CD14-positive monocyte (primary cell): ENCODE data around the gene ARL11. TPM values are rescaled to one million over a fixed set of nuclear protein-coding genes. Genes with fewer than 3 reads are reported as not detected.
A peak's percentile ranks its signal among the peaks of the same experiment; 100 is the strongest.

Experiments used
- DNase-seq, 3 donors: peaks; one replicate each; pipeline ENCODE4 v3.0.0-alpha.2; 2011 to 2022
- H2AFZ ChIP-seq: 2 replicates; pipeline ENCODE4 v1.6.0; 2012; ENCODE audit warnings: mild to moderate bottlenecking, low read depth, low read length, inconsistent platforms; ENCODE audit not compliant: insufficient read depth, poor library complexity, severe bottlenecking
- H3K27ac ChIP-seq, 2 donors: 1 replicate in 1 of 2; 2 replicates in 1 of 2; pipeline ENCODE4 v1.5.1; 2012 to 2013; ENCODE audit warnings: low read length in 2 of 2, control low read depth in 1 of 2, inconsistent platforms in 1 of 2, low read depth in 1 of 2, mild to moderate bottlenecking in 1 of 2
- H3K27me3 ChIP-seq, 2 donors: one replicate each; pipeline versions ENCODE4 v1.6.0 to v1.6.1; 2011 to 2013; ENCODE audit warnings: low read length in 2 of 2; ENCODE audit not compliant: control insufficient read depth in 2 of 2, insufficient read depth in 2 of 2
- H3K36me3 ChIP-seq, 2 donors: replicated peaks in 1 of 2; 1 replicate in 1 of 2; 2 replicates in 1 of 2; pipeline versions ENCODE4 v1.5.1 to v1.6.1; 2012 to 2013; ENCODE audit warnings: low read length in 2 of 2, control low read depth in 1 of 2, inconsistent platforms in 1 of 2, mild to moderate bottlenecking in 1 of 2; ENCODE audit not compliant: insufficient read depth in 2 of 2, control insufficient read depth in 1 of 2
- H3K4me1 ChIP-seq, 2 donors: 1 replicate in 1 of 2; 2 replicates in 1 of 2; pipeline versions ENCODE4 v1.5.1 to v1.6.1; 2012 to 2013; ENCODE audit warnings: low read length in 2 of 2, control low read depth in 1 of 2, inconsistent platforms in 1 of 2, mild to moderate bottlenecking in 1 of 2, moderate library complexity in 1 of 2; ENCODE audit not compliant: insufficient read depth in 2 of 2, control insufficient read depth in 1 of 2
- H3K4me2 ChIP-seq: replicated peaks from 2 replicates; pipeline ENCODE3; 2012; ENCODE audit warnings: low read length, moderate library complexity, mild to moderate bottlenecking; ENCODE audit not compliant: poor library complexity, severe bottlenecking; ENCODE audit errors: extremely low read depth
- H3K4me3 ChIP-seq, 3 experiments: fragments of 200-600 bp in 1 of 3; sonication (generic) in 1 of 3; replicated peaks in 1 of 3; 1 replicate in 2 of 3; 2 replicates in 1 of 3; pipeline ENCODE4 v1.5.1; 2011 to 2013; ENCODE audit warnings: low read length in 3 of 3, mild to moderate bottlenecking in 3 of 3, control low read depth in 2 of 3, low read depth in 2 of 3, inconsistent platforms in 1 of 3, moderate library complexity in 1 of 3
- H3K79me2 ChIP-seq: 2 replicates; pipeline ENCODE4 v1.6.0; 2012; ENCODE audit warnings: mild to moderate bottlenecking, control low read depth, inconsistent platforms, low read length, moderate library complexity; ENCODE audit not compliant: insufficient read depth
- H3K9ac ChIP-seq: 2 replicates; pipeline ENCODE4 v1.6.0; 2017; ENCODE audit warnings: low read length, mild to moderate bottlenecking; ENCODE audit not compliant: insufficient read depth, poor library complexity, severe bottlenecking
- H3K9me3 ChIP-seq, 2 donors: replicated peaks in 1 of 2; 1 replicate in 1 of 2; 2 replicates in 1 of 2; pipeline versions ENCODE4 v1.5.1 to v1.6.1; 2012 to 2013; ENCODE audit warnings: low read length in 2 of 2, control low read depth in 1 of 2; ENCODE audit not compliant: control insufficient read depth in 1 of 2, insufficient read depth in 1 of 2
- H4K20me1 ChIP-seq: 2 replicates; pipeline ENCODE4 v1.6.0; 2012; ENCODE audit warnings: mild to moderate bottlenecking, low read length, control low read depth, moderate library complexity; ENCODE audit not compliant: insufficient read depth
- H3K27ac Mint-ChIP-seq, 7 donors: one replicate each; pipeline ENCODE4 v1.8.0; 2020; ENCODE audit warnings: mild to moderate bottlenecking in 7 of 7, mixed read lengths in 7 of 7, moderate library complexity in 6 of 7, inconsistent platforms in 2 of 7
- H3K27me3 Mint-ChIP-seq, 3 donors: one replicate each; pipeline ENCODE4 v1.8.0; 2021 to 2022; ENCODE audit warnings: low read depth in 3 of 3, mild to moderate bottlenecking in 3 of 3, mixed read lengths in 3 of 3, moderate library complexity in 3 of 3, inconsistent platforms in 1 of 3
- H3K36me3 Mint-ChIP-seq, 2 donors: one replicate each; pipeline ENCODE4 v1.8.0; 2020; ENCODE audit warnings: mixed read lengths in 2 of 2, inconsistent platforms in 1 of 2, mild to moderate bottlenecking in 1 of 2
- H3K4me1 Mint-ChIP-seq: one replicate; pipeline ENCODE4 v1.8.0; 2020; ENCODE audit warnings: mild to moderate bottlenecking, mixed read lengths
- H3K4me3 Mint-ChIP-seq, 2 donors: one replicate each; pipeline ENCODE4 v1.8.0; 2020; ENCODE audit warnings: mild to moderate bottlenecking in 2 of 2, mixed read lengths in 2 of 2, moderate library complexity in 1 of 2
- H3K9me3 Mint-ChIP-seq, 7 donors: one replicate each; pipeline ENCODE4 v1.8.0; 2020 to 2022; ENCODE audit warnings: mixed read lengths in 7 of 7, mild to moderate bottlenecking in 6 of 7, moderate library complexity in 6 of 7, inconsistent platforms in 2 of 7
- WGBS: methylation state at CpG from one replicate; pipeline ENCODE4 v1.1.5; 2013; ENCODE audit warnings: missing lambda C conversion rate; ENCODE audit not compliant: insufficient coverage; 5-methylcytosine and 5-hydroxymethylcytosine counted together
- intact Hi-C, 2 donors: fragments of 100-400 bp; cut with micrococcal nuclease; formaldehyde crosslinking; loops; one replicate each; pipeline versions ENCODE4 v1.15.0 to v1.15.1; 2023
- polyA plus RNA-seq, 3 donors: library from polyadenylated mRNA; depleted of rRNA in 1 of 3; unstranded in 2 of 3; stranded (reverse) in 1 of 3; fragments of 300-500 nt in 2 of 3; fragments of >200 nt in 1 of 3; fragmentation: Illumina TruSeq in 2 of 3; gene quantifications; 1 replicate in 2 of 3; 2 replicates in 1 of 3; pipeline ENCODE4 v1.2.3, GENCODE V29; 2012 to 2021
- TF ChIP-seq, protein P1 (sequence below): fragments of 200-600 bp; IDR thresholded peaks from one replicate; pipeline ENCODE4 v1.8.0; 2022; ENCODE audit warnings: antibody characterized with exemption, mild to moderate bottlenecking

The ARL11 gene
- polyA plus RNA-seq, 3 donors = 12.8 to 19.2 (median 15.2) TPM

DNA sequence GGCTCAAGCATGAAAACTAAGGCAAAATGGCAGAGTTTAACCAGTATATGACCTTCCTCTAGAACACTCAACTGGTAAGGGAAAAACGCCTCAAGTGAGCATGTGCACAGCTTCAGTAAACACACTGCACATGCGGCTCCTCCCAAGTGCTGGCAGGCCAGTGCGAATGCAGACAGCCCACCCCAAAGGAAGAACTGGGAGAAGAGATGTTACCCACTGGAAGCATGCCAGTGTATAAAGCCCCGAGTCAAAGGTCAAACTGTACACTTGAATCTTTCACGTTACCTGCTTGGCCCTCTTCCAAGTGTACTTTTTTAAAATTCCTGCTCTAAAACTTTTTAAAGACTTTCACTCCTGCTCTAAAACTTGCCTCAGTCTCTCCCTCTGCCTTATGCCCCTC, 23.7 kb upstream of the ARL11 start:
- DNase-seq = no peak
- H3K27ac ChIP-seq = no peak overlapping the region
- H3K9me3 ChIP-seq = no peaks in the 10 kb centered on the region
- Mint-ChIP-seq H3K27ac (no peak overlapping the region), H3K9me3 (peaks cover 0 to 1% (median 0%) of the 10 kb centered on the region in 7 donors), H3K27me3 (peaks cover 0 to 3% (median 2%) of the 10 kb centered on the region in 3 donors), H3K36me3 (no peaks in the 10 kb centered on the region), H3K4me3 (no peak overlapping the region), H3K4me1 (peaks cover 16% of the 10 kb centered on the region)
- no peaks in the 10 kb centered on the region for H3K36me3 ChIP-seq
- H3K4me3 ChIP-seq = no peak overlapping the region
- WGBS = 90% methylated on average over 4 of the region's 5 CpGs
- TF ChIP-seq, protein P1, sequence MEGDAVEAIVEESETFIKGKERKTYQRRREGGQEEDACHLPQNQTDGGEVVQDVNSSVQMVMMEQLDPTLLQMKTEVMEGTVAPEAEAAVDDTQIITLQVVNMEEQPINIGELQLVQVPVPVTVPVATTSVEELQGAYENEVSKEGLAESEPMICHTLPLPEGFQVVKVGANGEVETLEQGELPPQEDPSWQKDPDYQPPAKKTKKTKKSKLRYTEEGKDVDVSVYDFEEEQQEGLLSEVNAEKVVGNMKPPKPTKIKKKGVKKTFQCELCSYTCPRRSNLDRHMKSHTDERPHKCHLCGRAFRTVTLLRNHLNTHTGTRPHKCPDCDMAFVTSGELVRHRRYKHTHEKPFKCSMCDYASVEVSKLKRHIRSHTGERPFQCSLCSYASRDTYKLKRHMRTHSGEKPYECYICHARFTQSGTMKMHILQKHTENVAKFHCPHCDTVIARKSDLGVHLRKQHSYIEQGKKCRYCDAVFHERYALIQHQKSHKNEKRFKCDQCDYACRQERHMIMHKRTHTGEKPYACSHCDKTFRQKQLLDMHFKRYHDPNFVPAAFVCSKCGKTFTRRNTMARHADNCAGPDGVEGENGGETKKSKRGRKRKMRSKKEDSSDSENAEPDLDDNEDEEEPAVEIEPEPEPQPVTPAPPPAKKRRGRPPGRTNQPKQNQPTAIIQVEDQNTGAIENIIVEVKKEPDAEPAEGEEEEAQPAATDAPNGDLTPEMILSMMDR = peak; percentile 12
- H2AFZ ChIP-seq = peak overlapping the region; percentile 36
- intact Hi-C loops = no loop called here
- no peaks in the 10 kb centered on the region for H3K27me3 ChIP-seq
- H3K79me2 ChIP-seq = no peaks in the 10 kb centered on the region
- no peaks in the 10 kb centered on the region for H4K20me1 ChIP-seq
- H3K4me1 ChIP-seq = peaks cover 6 to 15% of the 10 kb centered on the region in 2 donors
- no peak overlapping the region for H3K4me2 ChIP-seq
- H3K9ac ChIP-seq = no peak overlapping the region

DNA sequence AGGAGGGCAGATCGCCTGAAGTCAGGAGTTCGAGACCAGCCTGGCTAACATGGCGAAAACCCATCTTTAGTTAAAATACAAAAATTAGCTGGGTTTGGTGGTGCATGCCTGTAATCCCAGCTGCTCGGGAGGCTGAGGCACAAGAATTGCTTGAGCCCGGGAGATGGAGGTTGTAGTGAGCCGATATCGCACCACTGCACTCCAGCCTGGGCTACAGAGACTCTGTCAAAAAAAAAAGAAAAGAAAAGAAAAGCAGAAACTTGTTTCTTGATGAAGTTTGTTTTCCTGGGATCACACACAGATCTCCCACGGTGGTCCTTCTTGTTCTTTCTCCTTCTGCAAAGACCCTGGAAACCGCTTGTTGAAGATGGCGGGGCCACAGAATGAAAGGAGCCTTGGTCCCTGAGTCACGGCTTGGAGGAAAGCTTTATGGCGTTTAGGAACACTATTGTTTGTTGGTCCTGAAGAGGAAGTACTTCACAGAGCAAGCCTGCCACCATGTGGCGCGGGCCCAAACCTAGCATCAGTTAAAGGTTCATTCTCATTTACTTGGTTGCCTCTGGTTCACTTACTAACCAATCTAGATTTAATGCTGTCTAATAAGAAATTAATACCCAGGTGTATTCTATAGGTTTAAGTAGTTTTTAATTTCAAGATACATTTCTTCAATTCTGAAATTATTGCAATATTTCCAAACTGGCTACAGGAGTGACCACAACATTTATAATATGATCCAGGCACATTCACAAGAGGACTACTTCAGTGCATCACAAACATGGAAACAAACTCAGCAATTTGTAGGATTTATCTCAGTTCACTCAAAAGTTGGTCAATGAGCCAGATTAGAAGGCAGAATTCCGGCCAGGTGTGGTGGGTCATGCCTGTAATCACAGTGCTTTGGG, 21.3 kb upstream of the ARL11 start:
- intact Hi-C loops = loop anchor here (2.0 to 5.0 kb wide), 2 partner anchors 305 to 308 kb away; no protein-coding TSS in a partner anchor
- H3K4me3 ChIP-seq = peak overlapping the region; percentile 29 to 87 (median 76)
- H3K9me3 ChIP-seq = peaks cover 0 to 4% of the 10 kb centered on the region in 2 donors
- H3K36me3 ChIP-seq = no peaks in the 10 kb centered on the region
- TF ChIP-seq, protein P1 = peak; percentile 70
- H3K4me2 ChIP-seq = peak overlapping the region; percentile 74
- Mint-ChIP-seq H3K27me3 (peaks cover 0 to 2% (median 0%) of the 10 kb centered on the region in 3 donors), H3K36me3 (no peaks in the 10 kb centered on the region), H3K4me1 (peaks cover 16% of the 10 kb centered on the region), H3K9me3 (peaks cover 0 to 4% (median 3%) of the 10 kb centered on the region in 7 donors), H3K4me3 (peak overlapping the region; percentile 84 to 94), H3K27ac (peak overlapping the region; percentile 33 to 85 (median 71))
- H3K9ac ChIP-seq = peak overlapping the region; percentile 47
- no peaks in the 10 kb centered on the region for H4K20me1 ChIP-seq
- peaks cover 6 to 15% of the 10 kb centered on the region in 2 donors for H3K4me1 ChIP-seq
- no peaks in the 10 kb centered on the region for H3K27me3 ChIP-seq
- no peaks in the 10 kb centered on the region for H3K79me2 ChIP-seq
- DNase-seq = peak; percentile 74 to 91 (median 85)
- H3K27ac ChIP-seq = peak overlapping the region in 1 of 2 donors; percentile 71
- WGBS = 53% methylated on average over 8 of the region's 15 CpGs
- H2AFZ ChIP-seq = peak overlapping the region; percentile 85
